Omental fat pad (tissue), 4 donors: Measurements from ENCODE around the gene SMAD6. TPM values are rescaled to one million over a fixed set of nuclear protein-coding genes. Genes with fewer than 3 reads are reported as not detected.

Experiments
- ATAC-seq: fragments of 150-250 bp; one replicate; pipeline ENCODE4 v1.9.1; 2016; ENCODE audit warnings: mild to moderate bottlenecking, moderate library complexity; ENCODE audit not compliant: low FRiP score
- DNase-seq: peaks from one replicate; pipeline ENCODE4 v3.0.0-alpha.2; 2019; ENCODE audit warnings: low spot score
- total RNA-seq, 4 donors: library from RNA; depleted of rRNA; stranded (reverse); fragments of >200 nt; gene quantifications; one replicate each; pipeline ENCODE4 v1.1.0, GENCODE V29; 2016
- TF ChIP-seq, protein P1 (sequence below), 3 donors: fragments of 450-650 bp; IDR thresholded peaks; one replicate each; pipeline ENCODE4 v1.5.1; 2016 to 2017; ENCODE audit warnings: antibody characterized with exemption in 3 of 3, mild to moderate bottlenecking in 3 of 3, moderate library complexity in 2 of 3

Gene SMAD6
- total RNA-seq, 4 donors from 2014 or later, result 15.6 to 44.9 (median 23.8) TPM

DNA sequence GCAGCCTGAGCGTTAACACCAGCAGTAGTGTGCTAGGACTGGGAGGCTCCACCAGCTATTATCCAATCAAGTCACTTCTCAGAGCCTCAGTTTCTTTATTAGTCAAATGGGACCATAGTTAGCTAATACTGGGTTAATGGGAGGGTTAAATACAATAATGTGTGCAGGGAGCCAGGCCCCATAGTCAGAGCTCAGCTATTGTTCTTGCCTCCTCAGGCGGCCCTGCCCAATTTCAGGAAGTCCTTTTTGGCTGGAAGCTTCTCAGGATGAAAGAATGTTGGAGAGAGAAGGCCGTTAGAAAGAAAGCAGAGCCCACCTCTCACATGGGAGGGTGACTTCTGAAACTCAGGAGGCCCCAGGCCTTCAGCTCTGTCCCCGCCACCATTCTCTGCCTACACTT, 39.5 kb upstream of the SMAD6 start:
- TF ChIP-seq, protein P1, sequence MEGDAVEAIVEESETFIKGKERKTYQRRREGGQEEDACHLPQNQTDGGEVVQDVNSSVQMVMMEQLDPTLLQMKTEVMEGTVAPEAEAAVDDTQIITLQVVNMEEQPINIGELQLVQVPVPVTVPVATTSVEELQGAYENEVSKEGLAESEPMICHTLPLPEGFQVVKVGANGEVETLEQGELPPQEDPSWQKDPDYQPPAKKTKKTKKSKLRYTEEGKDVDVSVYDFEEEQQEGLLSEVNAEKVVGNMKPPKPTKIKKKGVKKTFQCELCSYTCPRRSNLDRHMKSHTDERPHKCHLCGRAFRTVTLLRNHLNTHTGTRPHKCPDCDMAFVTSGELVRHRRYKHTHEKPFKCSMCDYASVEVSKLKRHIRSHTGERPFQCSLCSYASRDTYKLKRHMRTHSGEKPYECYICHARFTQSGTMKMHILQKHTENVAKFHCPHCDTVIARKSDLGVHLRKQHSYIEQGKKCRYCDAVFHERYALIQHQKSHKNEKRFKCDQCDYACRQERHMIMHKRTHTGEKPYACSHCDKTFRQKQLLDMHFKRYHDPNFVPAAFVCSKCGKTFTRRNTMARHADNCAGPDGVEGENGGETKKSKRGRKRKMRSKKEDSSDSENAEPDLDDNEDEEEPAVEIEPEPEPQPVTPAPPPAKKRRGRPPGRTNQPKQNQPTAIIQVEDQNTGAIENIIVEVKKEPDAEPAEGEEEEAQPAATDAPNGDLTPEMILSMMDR (IDR thresholded peaks at IDR 0.05), result no peak
- DNase-seq, result no peak
- no peak for ATAC-seq

DNA sequence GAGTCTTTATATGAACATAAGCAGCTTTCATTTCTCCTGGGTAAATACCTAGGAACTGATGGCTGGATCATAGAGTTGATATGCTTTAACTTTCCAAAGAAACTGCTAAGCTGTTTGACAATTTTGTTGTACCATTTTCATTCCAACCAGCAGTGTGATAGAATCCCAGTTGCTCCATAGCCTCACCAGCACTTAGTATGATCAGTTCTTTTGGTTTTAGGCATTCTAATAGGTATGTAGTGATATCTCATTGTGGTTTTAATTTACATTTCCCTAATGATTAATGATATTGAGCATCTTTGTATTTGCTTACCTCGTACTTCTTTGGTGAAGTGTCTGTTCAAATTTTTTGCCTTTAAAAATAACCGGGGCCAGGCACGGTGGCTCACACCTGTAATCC, 38.4 kb upstream of the SMAD6 start:
- TF ChIP-seq, protein P1 (IDR thresholded peaks at IDR 0.05), result no peak

DNA sequence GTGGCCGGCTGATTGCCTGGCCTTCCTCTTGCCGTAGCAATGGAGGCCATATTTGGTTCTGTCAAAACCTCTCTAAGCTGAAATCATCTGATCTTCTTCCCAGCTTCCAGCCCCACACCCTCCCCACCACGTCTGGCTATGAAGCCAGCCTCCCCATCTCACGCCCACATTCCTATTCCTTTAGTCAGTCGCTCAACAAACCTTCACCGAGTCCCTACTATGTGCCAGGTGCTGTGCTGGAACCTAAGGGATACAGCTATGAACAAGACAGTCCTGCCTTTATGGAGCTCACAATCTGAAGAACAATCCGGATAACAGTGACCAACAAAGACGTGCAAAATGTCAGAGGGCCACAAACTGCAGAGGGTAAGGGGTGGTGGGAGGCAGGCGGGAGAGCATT, 31.9 kb upstream of the SMAD6 start:
- ATAC-seq (no peak), DNase-seq (no peak)
- TF ChIP-seq, protein P1 (IDR thresholded peaks at IDR 0.05), result no peak

More for the DNA sequence above, 38.4 kb upstream of the SMAD6 start:
- DNase-seq, result no peak
- ATAC-seq, result no peak

DNA sequence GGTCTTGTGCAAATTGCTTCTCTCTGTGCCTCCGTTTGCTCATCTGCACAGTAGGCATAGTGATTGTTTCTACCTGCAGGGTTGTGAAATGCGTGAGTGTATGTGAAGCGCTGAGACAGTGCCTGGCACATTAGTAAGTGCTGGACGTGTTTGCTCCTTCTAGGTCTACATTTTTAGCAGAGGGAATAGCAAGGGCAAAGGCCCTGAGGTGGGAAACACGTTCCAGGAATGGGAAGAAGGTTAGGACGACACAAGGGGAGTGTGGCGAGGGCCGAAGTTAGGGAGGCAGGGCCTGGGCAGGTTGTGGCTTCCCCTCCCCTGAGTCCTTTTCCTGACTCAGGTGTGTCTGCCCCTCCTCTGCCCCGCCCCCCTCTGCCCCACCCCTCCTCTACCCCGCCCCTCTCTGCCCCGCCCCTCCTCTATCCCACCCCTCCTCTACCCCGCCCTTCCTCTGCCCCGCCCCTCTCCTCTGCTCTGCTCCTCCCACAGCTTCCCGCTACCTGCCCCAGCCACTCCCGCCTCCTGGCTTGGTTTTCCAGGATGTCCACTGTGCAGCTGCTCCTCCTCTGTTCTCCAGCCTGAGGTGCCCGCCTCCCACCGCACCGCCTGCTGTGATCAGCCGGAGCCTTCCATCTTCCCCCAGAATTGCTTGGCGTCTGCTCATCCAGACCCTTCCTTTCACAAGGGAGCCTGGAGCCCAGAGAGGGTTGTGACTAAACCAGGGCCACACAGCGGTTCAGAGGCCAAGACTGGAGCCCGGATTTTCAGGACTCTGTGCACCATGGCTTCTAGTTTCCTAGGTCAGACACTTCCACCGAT, 31.1 kb upstream of the SMAD6 start:
- DNase-seq, result no peak
- TF ChIP-seq, protein P1 (IDR thresholded peaks at IDR 0.05), result no peak
- ATAC-seq, result no peak

DNA sequence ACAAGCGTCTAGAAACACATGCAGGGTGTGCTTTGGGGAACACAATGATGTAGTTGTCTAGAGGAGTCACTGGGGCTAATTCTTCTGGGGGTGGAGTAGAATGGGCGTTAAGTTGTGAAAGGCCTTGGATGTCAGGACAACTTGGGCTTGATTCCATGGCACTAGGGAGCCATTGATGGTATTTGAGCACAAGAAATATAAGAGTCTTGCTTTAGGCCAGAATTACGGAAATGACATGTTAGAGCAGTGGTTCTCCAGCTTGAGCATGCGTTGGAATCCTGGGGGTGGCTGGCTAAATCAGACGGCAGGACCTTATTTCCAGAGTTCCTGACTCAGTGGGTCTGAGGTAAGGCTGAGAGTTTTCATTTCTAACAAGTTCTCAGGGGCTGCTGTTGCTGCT, 29.2 kb upstream of the SMAD6 start:
- ATAC-seq (no peak), DNase-seq (no peak)
- TF ChIP-seq, protein P1 (IDR thresholded peaks at IDR 0.05), result no peak

DNA sequence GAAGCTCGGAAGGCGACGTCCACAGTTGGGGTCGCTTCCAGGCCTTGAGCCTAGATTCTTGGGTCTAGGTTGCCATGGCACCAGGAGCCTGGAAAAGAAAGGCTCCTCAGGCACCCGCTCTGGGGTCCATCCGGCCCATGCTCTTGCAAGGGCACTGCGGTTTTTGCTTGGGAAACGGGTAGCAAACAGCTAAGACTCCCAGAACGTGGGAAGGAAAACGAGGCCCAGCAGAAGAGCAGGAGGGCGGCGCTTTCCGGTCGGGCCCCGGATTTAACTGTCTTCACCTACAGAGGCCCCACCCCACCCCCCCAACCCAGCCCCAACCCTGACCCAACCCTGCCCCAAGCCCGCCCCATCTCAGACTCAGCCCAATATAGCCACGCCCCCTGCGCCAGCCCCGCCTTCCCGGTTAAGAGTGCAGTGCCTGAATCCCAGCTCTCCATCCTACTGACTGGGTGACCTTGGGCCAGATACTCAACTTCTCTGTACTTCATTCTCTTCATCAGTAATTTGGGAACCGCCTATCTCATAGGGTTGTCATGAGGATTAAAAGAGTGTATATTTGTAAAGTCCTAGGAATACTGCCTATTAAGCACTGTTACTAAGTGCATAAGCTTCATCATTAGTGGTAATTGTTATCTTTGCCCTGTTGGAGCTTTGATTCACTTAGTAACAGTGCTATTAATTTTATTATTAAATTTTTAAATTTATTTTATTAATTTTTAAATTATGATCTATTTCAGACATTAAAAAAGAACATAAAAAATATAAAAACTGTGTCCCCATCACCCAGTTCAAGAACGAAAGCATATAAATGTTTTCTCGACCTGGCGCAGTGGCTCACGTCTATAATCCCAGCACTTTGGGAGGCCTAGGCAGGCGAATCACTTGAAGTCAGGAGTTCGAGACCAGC, 28.4 kb upstream of the SMAD6 start:
- TF ChIP-seq, protein P1 (IDR thresholded peaks at IDR 0.05), result no peak
- ATAC-seq (no peak), DNase-seq (no peak)
